Middle frontal gyrus (tissue), 1 donor: ENCODE data around the gene GPC1.

Experiments used
- DNase-seq: peaks from one replicate; pipeline ENCODE4 v3.0.0-alpha.2; 2015; ENCODE audit warnings: low spot score; ENCODE audit errors: extremely low spot score

GPC1 gene

GRCh38 chr2:240465268-240465764, 29.9 kb downstream of the GPC1 start:
- DNase-seq = no peak

GRCh38 chr2:240465765-240466578, 30.5 kb downstream of the GPC1 start:
- DNase-seq = no peak

GRCh38 chr2:240466579-240467148, 31.2 kb downstream of the GPC1 start:
- DNase-seq = no peak

GRCh38 chr2:240467149-240467642, 31.7 kb downstream of the GPC1 start:
- no peak for DNase-seq

- no peak for DNase-seq
Observed at GRCh38 chr2:240467659-240468302, 32.3 kb downstream of the GPC1 start.

- DNase-seq = no peak
Observed at GRCh38 chr2:240468303-240469238, 33.1 kb downstream of the GPC1 start.

- no peak for DNase-seq
Observed at GRCh38 chr2:240469239-240469636, 33.8 kb downstream of the GPC1 start.

GRCh38 chr2:240469740-240470139, 34.3 kb downstream of the GPC1 start:
- no peak for DNase-seq

GRCh38 chr2:240472078-240472790, 36.8 kb downstream of the GPC1 start:
- no peak for DNase-seq

GRCh38 chr2:240473211-240473610, 37.7 kb downstream of the GPC1 start:
- DNase-seq = no peak

- no peak for DNase-seq
Observed at GRCh38 chr2:240477916-240478315, 42.5 kb downstream of the GPC1 start.

GRCh38 chr2:240478346-240479110, 43.1 kb downstream of the GPC1 start:
- no peak for DNase-seq

- no peak for DNase-seq
Observed at GRCh38 chr2:240479111-240479501, 43.6 kb downstream of the GPC1 start.

GRCh38 chr2:240480834-240481623, 45.6 kb downstream of the GPC1 start:
- no peak for DNase-seq

- DNase-seq = no peak
Observed at GRCh38 chr2:240481720-240482119, 46.3 kb downstream of the GPC1 start.

- no peak for DNase-seq
Observed at GRCh38 chr2:240482141-240482540, 46.7 kb downstream of the GPC1 start.

- DNase-seq = no peak
Observed at GRCh38 chr2:240491483-240491882, 56.0 kb downstream of the GPC1 start.

- DNase-seq = no peak
Observed at GRCh38 chr2:240494194-240494793, 58.8 kb downstream of the GPC1 start.
